A549 (cell line): ENCODE results near the gene TFF2. TPM values are rescaled to one million over a fixed set of nuclear protein-coding genes. Genes with fewer than 3 reads are reported as not detected.

Source experiments
- ATAC-seq, 2 experiments: fragments of 200-7000 bp in 1 of 2; fragments of >200 bp in 1 of 2; cut with Nextera tagmentation in 1 of 2; cut with Tn5 transposase in 1 of 2; 3 replicates each; pipeline versions ENCODE4 v1.8.0 to v1.9.1; 2018 to 2020; ENCODE audit warnings: mild to moderate bottlenecking in 1 of 2, moderate library complexity in 1 of 2
- CTCF ChIA-PET: fragments of 300-600 bp; sonication (Branson Sonifier 250); formaldehyde crosslinking; extraction: SDS; loops from one replicate; lab custom pipeline; 2021; ENCODE audit warnings: antibody characterized with exemption, inconsistent platforms; lab: Yijun Ruan, JAX
- POLR2A ChIA-PET: fragments of 350-600 bp; formaldehyde crosslinking; extraction: SDS; loops from one replicate; lab custom pipeline; 2021; ENCODE audit warnings: antibody characterized with exemption, inconsistent platforms; lab: Yijun Ruan, JAX
- DNase-seq, 2 experiments: peaks; one replicate each; pipeline versions ENCODE4 v3.0.0 to v3.0.0-alpha.2; 2011 to 2016; ENCODE audit warnings: low read depth in 1 of 2, low spot score in 1 of 2
- FAIRE-seq: peaks from 2 replicates; lab custom pipeline; 2011; peaks lifted over from hg19 to GRCh38; lab: Jason Lieb, UNC
- H3K27ac ChIP-seq, 2 experiments: fragments of >200 bp; sonication (Bioruptor Twin); formaldehyde crosslinking; 3 replicates each; pipeline ENCODE4 v1.5.1; 2016 to 2017
- H3K4me1 ChIP-seq: fragments of >200 bp; sonication (Bioruptor Twin); formaldehyde crosslinking; 3 replicates; pipeline ENCODE4 v1.6.1; 2016
- H3K4me2 ChIP-seq: fragments of >200 bp; sonication (Bioruptor Twin); formaldehyde crosslinking; 3 replicates; pipeline ENCODE4 v1.6.1; 2016
- H3K4me3 ChIP-seq: fragments of >200 bp; sonication (Bioruptor Twin); formaldehyde crosslinking; 3 replicates; pipeline ENCODE4 v1.5.1; 2016
- H3K9me3 ChIP-seq: fragments of >200 bp; sonication (Bioruptor Twin); formaldehyde crosslinking; 3 replicates; pipeline ENCODE4 v1.6.1; 2016
- CBX8 ChIP-seq: fragments of 200-600 bp; sonication (generic); IDR thresholded peaks from 2 replicates; pipeline ENCODE4 v1.6.1; 2016
- CEBPB ChIP-seq, 2 experiments: fragments of >200 bp in 1 of 2; sonication (Bioruptor Twin) in 1 of 2; formaldehyde crosslinking in 1 of 2; IDR thresholded peaks; 2 replicates each; pipeline ENCODE4 v1.6.1; 2012 to 2016
- EHMT2 ChIP-seq: fragments of 200-600 bp; sonication (generic); IDR thresholded peaks from 2 replicates; pipeline ENCODE4 v1.6.1; 2016; ENCODE audit warnings: antibody characterized with exemption, low read depth, mild to moderate bottlenecking, moderate library complexity
- HDAC2 ChIP-seq: fragments of 200-600 bp; sonication (generic); IDR thresholded peaks from 2 replicates; pipeline ENCODE4 v1.6.1; 2016
- HOXB13 ChIP-seq: fragments of 250-450 bp; sonication (Bioruptor Pico); IDR thresholded peaks from 2 replicates; pipeline ENCODE4 v1.5.0; 2020; ENCODE audit warnings: low read depth, mild to moderate bottlenecking, moderate library complexity
- HOXB5 ChIP-seq: fragments of 250-450 bp; sonication (Bioruptor Pico); IDR thresholded peaks from 2 replicates; pipeline ENCODE4 v1.5.0; 2020; ENCODE audit warnings: mild to moderate bottlenecking, moderate library complexity
- JUNB ChIP-seq: fragments of >200 bp; sonication (Bioruptor Twin); formaldehyde crosslinking; IDR thresholded peaks from 2 replicates; pipeline ENCODE4 v1.6.1; 2016
- KDM5A ChIP-seq: fragments of 200-600 bp; sonication (generic); IDR thresholded peaks from 2 replicates; pipeline ENCODE4 v1.6.1; 2016; ENCODE audit warnings: antibody characterized with exemption, mild to moderate bottlenecking
- NFE2L2 ChIP-seq: fragments of 150-350 bp; conservative IDR thresholded peaks from 2 replicates; pipeline ENCODE4 v1.6.1; 2014; ENCODE audit warnings: low read length
- NR3C1 ChIP-seq: fragments of >200 bp; sonication (Bioruptor Twin); formaldehyde crosslinking; IDR thresholded peaks from 3 replicates; pipeline ENCODE4 v1.6.1; 2017
- PHF8 ChIP-seq: fragments of 200-600 bp; sonication (generic); IDR thresholded peaks from 2 replicates; pipeline ENCODE4 v1.6.1; 2016; ENCODE audit warnings: low read depth, mild to moderate bottlenecking, antibody characterized with exemption, moderate library complexity, borderline replicate concordance
- RARB ChIP-seq: fragments of 250-450 bp; sonication (Bioruptor Pico); IDR thresholded peaks from 2 replicates; pipeline ENCODE4 v1.8.0; 2021; ENCODE audit warnings: mild to moderate bottlenecking, moderate library complexity
- RFX5 ChIP-seq: fragments of 450-650 bp; IDR thresholded peaks from 2 replicates; pipeline ENCODE4 v1.7.1; 2014; ENCODE audit warnings: antibody characterized with exemption, mild to moderate bottlenecking, moderate library complexity
- SMC3 ChIP-seq: fragments of >200 bp; sonication (Bioruptor Twin); formaldehyde crosslinking; IDR thresholded peaks from 3 replicates; pipeline ENCODE4 v1.6.1; 2018; ENCODE audit warnings: inconsistent platforms
- SREBF2 ChIP-seq: fragments of 450-650 bp; IDR thresholded peaks from 2 replicates; pipeline ENCODE4 v1.6.1; 2014; ENCODE audit warnings: mild to moderate bottlenecking, moderate library complexity
- TFCP2L1 ChIP-seq: fragments of 250-450 bp; sonication (Bioruptor Pico); IDR thresholded peaks from 2 replicates; pipeline ENCODE4 v1.5.0; 2021; ENCODE audit warnings: mild to moderate bottlenecking
- TP53 ChIP-seq: fragments of 250-450 bp; sonication (Bioruptor Pico); IDR thresholded peaks from 2 replicates; pipeline ENCODE4 v1.5.0; 2021; ENCODE audit warnings: mild to moderate bottlenecking, moderate library complexity
- ZFP36 ChIP-seq: fragments of 450-650 bp; IDR thresholded peaks from 2 replicates; pipeline ENCODE4 v1.6.1; 2014; ENCODE audit warnings: borderline replicate concordance; ENCODE audit not compliant: partially characterized antibody
- ZSCAN20 ChIP-seq: fragments of 250-450 bp; sonication (Bioruptor Pico); IDR thresholded peaks from 2 replicates; pipeline ENCODE4 v1.8.0; 2022; ENCODE audit warnings: mild to moderate bottlenecking, moderate library complexity
- WGBS: methylation state at CpG from one replicate; pipeline ENCODE4 v1.1.6; 2017; ENCODE audit errors: missing lambda C conversion rate; 5-methylcytosine and 5-hydroxymethylcytosine counted together
- polyA plus RNA-seq, 4 experiments: library from polyadenylated mRNA; depleted of rRNA in 3 of 4; stranded (reverse); fragments of >200 nt; fragmentation: RNase III in 1 of 4; extraction: RNeasy Plus Mini Kit Qiagen cat#74134 plus additional on column Dnase treatment in 1 of 4; gene quantifications; 2 replicates in 3 of 4; 3 replicates in 1 of 4; pipeline ENCODE4 v1.2.3, GENCODE V29; 2011 to 2017
- TF ChIP-seq, protein P1 (sequence below): IDR thresholded peaks from 2 replicates; pipeline ENCODE4 v1.6.1; 2012
- TF ChIP-seq, protein P2 (sequence below): fragments of 450-650 bp; IDR thresholded peaks from 2 replicates; pipeline ENCODE4 v1.6.1; 2014; ENCODE audit warnings: antibody characterized with exemption
- TF ChIP-seq, protein P3 (sequence below): fragments of >200 bp; sonication (Bioruptor Twin); formaldehyde crosslinking; IDR thresholded peaks from 2 replicates; pipeline ENCODE4 v1.6.1; 2016

Gene TFF2
- polyA plus RNA-seq, 2 of the 4 experiments (the other 2 are of a cell fraction), result not detected

GRCh38 chr21:42349420-42350317 is 1.1 kb downstream of the TFF2 start (continued):
- TF ChIP-seq, protein P1, sequence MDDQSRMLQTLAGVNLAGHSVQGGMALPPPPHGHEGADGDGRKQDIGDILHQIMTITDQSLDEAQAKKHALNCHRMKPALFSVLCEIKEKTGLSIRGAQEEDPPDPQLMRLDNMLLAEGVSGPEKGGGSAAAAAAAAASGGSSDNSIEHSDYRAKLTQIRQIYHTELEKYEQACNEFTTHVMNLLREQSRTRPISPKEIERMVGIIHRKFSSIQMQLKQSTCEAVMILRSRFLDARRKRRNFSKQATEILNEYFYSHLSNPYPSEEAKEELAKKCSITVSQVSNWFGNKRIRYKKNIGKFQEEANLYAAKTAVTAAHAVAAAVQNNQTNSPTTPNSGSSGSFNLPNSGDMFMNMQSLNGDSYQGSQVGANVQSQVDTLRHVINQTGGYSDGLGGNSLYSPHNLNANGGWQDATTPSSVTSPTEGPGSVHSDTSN, result no peak
- TF ChIP-seq ZSCAN20 (CRISPR knock-in tag), result no peak
- TF ChIP-seq KDM5A, result no peak
- no peak for TF ChIP-seq NR3C1
- no peak for TF ChIP-seq PHF8
- TF ChIP-seq, protein P2, sequence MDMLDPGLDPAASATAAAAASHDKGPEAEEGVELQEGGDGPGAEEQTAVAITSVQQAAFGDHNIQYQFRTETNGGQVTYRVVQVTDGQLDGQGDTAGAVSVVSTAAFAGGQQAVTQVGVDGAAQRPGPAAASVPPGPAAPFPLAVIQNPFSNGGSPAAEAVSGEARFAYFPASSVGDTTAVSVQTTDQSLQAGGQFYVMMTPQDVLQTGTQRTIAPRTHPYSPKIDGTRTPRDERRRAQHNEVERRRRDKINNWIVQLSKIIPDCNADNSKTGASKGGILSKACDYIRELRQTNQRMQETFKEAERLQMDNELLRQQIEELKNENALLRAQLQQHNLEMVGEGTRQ, result no peak
- no peak for TF ChIP-seq SREBF2
- TF ChIP-seq JUNB, result no peak
- TF ChIP-seq TP53 (CRISPR knock-in tag), result no peak

DNA sequence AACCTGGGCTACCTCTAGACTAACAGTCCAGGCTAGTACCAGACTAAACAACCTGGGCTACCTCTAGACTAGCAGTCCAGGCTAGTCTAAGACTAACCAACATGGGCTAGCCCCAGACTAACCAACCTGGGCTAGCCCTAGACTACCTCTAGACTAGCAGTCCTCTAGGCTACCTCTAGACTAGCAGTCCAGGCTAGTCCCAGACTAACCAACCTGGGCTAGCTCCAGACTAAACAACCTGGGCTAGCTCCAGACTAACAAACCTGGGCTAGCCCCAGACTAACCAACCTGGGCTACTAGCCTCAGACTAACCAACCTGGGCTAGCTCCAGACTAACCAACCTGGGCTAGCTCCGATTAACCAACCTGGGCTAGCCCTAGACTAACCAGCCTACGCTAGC is 2.0 kb downstream of the TFF2 start:
- no peaks in the 10 kb centered on the region for H3K4me1 ChIP-seq
- no peak overlapping the region for H3K4me2 ChIP-seq
- no peaks in the 10 kb centered on the region for H3K9me3 ChIP-seq
- H3K27ac ChIP-seq, result no peak overlapping the region
- DNase-seq (no peak), FAIRE-seq (no peak), ATAC-seq (no peak)
- ChIA-PET CTCF (interaction anchor here (0.8 kb wide), 1 partner anchor 9 kb away, joined by 3 read pairs; no protein-coding TSS in a partner anchor), POLR2A (no interaction called here)
- TF ChIP-seq KDM5A, result no peak
- TF ChIP-seq HOXB13 (CRISPR knock-in tag), result no peak
- no peak for TF ChIP-seq ZFP36
- TF ChIP-seq SREBF2, result no peak
- no peak for TF ChIP-seq RFX5
- no peak for TF ChIP-seq RARB
- TF ChIP-seq CEBPB (IDR thresholded peaks at IDR 0.05), result no peak
- no peak for TF ChIP-seq HOXB5 (CRISPR knock-in tag)
- TF ChIP-seq, protein P1, result no peak
- no peak for TF ChIP-seq JUNB
- 33% methylated on average over 2 of the region's 2 CpGs for WGBS
- H3K4me3 ChIP-seq, result no peak overlapping the region

- Histone ChIP-seq H3K4me1 (no peaks in the 10 kb centered on the region), H3K4me3 (no peak overlapping the region), H3K9me3 (no peaks in the 10 kb centered on the region), H3K27ac (no peak overlapping the region), H3K4me2 (no peak overlapping the region)
- POLR2A ChIA-PET, result no interaction called here
- FAIRE-seq (no peak), DNase-seq (no peak), ATAC-seq (no peak)
- CTCF ChIA-PET, result interaction anchor here (2.3 kb wide), 1 partner anchor 10 kb away, joined by 5 read pairs; no protein-coding TSS in a partner anchor
- TF ChIP-seq NR3C1 (no peak), HOXB13 (CRISPR knock-in tag) (no peak), HDAC2 (no peak), EHMT2 (no peak), RFX5 (no peak), SMC3 (no peak), CBX8 (no peak), PHF8 (no peak), RARB (no peak), TP53 (CRISPR knock-in tag) (no peak), TFCP2L1 (CRISPR knock-in tag) (no peak), NFE2L2 (no peak)
- TF ChIP-seq, protein P3, sequence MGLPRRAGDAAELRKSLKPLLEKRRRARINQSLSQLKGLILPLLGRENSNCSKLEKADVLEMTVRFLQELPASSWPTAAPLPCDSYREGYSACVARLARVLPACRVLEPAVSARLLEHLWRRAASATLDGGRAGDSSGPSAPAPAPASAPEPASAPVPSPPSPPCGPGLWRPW, result no peak
- 68% methylated on average over 17 of the region's 30 CpGs for WGBS
These were observed 3.0 kb downstream of the TFF2 start for GRCh38 chr21:42347601-42348327.
